HG02678 (cell line): ENCODE data around the gene SLC8B1.
"Not testable (repeated sequence)": the region's sequence is repeated elsewhere in the genome, so short reads cannot be mapped to it uniquely, and the experiment has no call there.

ENCODE experiments used
- ATAC-seq: cut with Tn5 transposase; IDR thresholded peaks from one replicate; pipeline ENCODE4 v1.9.1; 2021; ENCODE audit warnings: mild to moderate bottlenecking, moderate library complexity; ENCODE audit not compliant: unreplicated experiment

SLC8B1 gene

DNA sequence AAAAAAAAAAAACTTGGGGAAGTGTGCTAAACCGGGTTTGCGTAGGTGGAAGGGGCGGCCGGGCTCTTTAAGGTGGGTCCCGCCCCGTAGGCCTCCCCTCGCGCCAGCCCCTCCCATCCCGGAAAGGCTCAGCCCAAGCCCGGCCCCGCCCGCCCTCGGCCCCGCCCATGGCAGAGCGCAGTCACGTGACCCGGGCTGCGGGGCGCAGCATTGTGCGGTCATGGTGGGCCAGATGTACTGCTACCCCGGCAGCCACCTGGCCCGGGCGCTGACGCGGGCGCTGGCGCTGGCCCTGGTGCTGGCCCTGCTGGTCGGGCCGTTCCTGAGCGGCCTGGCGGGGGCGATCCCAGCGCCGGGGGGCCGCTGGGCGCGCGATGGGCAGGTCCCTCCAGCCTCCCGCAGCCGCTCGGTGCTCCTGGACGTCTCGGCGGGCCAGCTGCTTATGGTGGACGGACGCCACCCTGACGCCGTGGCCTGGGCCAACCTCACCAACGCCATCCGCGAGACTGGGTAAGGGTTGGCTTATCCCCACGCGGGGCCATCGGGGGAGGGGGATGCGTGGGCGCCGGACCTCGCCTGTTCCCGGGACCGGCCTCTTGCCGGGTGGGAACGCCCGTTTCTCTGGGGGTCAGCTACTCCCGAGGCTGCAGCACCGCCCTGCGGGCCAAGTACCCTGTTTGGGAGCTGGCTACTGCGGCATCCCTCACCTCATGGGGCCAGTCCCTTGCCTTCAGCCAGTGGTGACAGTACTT lies 23.6 kb upstream of the SLC8B1 start, which contains the start of gene PLBD2:
TSS of gene PLBD2 (plus strand) at position 207 of the 752 bp plus-strand sequence. CDS start at position 221, 14 bp downstream.
- ATAC-seq, result peak; percentile 94

GRCh38 chr12:113354192-113354591 lies 19.3 kb upstream of the SLC8B1 start:
- ATAC-seq, result not testable (repeated sequence)

- ATAC-seq, result no peak
These were observed 16.2 kb upstream of the SLC8B1 start for GRCh38 chr12:113351089-113351488.

GRCh38 chr12:113348849-113349536 lies 14.1 kb upstream of the SLC8B1 start:
- ATAC-seq, result no peak

- no peak for ATAC-seq
These were observed 13.0 kb upstream of the SLC8B1 start for GRCh38 chr12:113347892-113348291.

- ATAC-seq, result no peak
These were observed 12.2 kb upstream of the SLC8B1 start for GRCh38 chr12:113347107-113347506.

GRCh38 chr12:113346353-113346752 lies 11.4 kb upstream of the SLC8B1 start:
- no peak for ATAC-seq

DNA sequence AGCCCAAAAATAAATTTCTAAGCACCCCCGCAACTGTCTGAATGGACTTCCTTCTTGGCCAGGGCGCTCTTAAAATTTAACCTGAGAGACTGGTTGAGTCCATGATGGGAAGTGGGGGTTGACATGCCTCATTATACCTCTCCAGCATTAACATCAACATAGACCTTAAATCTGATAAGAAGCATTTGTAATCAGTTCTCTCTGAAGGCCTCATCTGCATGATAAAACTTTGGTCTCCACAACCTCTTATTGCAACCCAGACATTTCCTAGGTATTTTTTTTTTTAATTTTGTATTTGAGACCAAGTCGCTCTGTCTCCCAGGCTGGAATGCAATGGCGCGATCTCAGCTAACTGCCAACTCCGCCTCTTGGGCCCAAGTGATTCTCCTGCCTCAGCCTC lies 10.4 kb upstream of the SLC8B1 start:
- ATAC-seq, result no peak

- ATAC-seq, result no peak
These were observed 6.6 kb upstream of the SLC8B1 start for GRCh38 chr12:113341535-113341934.

DNA sequence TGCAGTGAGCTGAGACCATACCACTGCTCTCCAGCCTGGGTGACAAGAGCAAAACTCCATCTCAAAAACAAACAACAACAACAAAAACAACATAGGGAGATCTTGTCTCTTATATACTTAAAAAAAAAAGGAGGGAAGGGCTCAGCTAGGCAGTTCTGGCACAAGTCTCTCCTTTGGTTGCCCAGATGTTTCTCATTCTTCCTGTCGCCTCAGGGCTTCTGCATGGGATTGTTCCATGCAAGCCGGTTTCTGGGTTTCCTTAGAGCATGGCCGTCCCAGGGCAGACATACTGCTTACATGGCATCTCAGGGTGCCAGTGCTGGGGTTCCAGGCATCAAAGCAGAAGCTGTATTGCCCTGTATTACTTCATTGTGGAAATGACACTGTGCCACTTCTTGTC lies 5.2 kb upstream of the SLC8B1 start:
- ATAC-seq, result no peak

- no peak for ATAC-seq
These were observed 4.6 kb upstream of the SLC8B1 start for GRCh38 chr12:113339540-113339939.

- peak; percentile 6 for ATAC-seq
These were observed 778 bp downstream of the SLC8B1 start for GRCh38 chr12:113333877-113334785.

DNA sequence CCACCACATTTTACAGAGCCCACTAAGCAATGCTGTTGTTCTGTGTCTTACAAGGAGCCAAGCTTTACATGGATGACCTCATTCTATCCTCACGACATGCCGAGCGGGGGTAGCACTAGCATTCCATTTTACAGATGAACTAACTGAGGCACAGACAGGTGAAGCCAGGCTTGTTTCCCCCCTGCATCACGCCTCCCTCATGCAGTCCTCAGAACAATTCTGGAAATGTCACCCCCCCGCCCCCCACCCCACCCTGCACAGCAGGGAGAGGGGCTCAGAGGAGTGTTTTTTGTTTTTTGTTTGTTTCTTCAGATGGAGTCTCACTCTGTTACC lies 1.5 kb downstream of the SLC8B1 start:
- ATAC-seq, result no peak

DNA sequence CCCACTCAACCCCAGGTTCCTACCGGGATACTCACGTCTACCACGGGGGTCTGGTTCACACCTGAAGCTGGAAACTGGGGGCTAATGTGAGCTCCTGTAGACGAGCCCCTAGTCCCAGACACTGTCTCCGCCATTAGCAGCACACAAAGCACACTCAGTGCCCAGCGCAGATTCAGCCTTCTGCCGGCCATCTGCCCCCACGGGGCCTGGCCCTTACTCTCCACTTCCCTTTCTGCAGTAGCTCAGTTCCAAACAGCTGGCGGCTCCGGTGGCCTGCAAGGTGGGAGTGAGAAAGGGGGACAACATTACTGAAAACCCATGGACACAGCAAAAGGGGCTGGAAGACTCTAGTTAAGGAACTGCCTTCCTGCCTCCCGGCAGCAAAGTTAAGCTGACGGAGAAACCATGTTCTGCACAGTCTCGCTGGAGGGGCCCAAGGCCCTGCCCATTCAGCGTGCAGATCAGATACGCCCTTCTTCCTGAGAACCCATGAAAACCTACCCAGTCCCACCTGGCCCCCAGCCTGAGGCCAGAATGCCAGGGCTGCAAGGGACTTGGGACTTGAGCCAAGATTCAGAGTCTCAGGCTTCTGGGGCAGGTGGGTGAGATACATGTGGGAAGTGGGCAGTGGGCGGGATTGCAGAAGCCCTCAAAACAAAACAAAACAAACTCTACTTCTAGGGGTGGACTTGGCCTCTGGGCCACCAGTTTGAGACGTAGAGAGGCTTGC lies 2.1 kb downstream of the SLC8B1 start:
- ATAC-seq, result no peak

- no peak for ATAC-seq
These were observed 4.4 kb downstream of the SLC8B1 start for GRCh38 chr12:113330505-113330904.

DNA sequence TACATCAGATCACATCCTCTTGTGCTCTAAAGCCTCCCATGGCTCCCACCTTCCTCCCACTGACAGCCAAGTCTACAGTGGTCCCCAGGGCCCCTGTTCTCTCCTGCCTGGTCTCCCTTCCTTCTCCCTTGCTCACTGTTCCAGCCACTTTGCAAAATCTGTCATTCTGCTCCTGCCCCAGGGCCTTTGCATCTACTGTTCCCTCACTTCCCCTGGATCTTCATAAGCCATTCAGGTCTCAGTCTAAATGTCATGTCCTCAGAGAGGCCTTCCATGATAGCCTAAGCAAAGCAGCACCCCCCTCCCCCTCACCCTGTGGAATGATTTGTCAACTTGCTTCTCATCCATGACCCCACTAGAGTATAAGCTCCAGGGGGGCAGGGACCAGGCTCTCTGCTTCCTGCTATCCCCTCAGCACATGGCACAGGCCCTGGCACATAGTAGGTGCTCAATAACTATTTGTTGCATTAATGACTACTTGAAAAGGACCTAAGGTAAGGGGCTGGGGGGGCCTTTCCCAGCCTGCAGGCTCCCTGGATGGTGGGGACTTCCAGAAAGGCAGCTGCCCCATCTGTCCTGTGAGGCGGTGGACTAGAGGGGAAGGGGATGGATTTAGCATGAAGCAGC lies 5.0 kb downstream of the SLC8B1 start:
- ATAC-seq, result no peak

DNA sequence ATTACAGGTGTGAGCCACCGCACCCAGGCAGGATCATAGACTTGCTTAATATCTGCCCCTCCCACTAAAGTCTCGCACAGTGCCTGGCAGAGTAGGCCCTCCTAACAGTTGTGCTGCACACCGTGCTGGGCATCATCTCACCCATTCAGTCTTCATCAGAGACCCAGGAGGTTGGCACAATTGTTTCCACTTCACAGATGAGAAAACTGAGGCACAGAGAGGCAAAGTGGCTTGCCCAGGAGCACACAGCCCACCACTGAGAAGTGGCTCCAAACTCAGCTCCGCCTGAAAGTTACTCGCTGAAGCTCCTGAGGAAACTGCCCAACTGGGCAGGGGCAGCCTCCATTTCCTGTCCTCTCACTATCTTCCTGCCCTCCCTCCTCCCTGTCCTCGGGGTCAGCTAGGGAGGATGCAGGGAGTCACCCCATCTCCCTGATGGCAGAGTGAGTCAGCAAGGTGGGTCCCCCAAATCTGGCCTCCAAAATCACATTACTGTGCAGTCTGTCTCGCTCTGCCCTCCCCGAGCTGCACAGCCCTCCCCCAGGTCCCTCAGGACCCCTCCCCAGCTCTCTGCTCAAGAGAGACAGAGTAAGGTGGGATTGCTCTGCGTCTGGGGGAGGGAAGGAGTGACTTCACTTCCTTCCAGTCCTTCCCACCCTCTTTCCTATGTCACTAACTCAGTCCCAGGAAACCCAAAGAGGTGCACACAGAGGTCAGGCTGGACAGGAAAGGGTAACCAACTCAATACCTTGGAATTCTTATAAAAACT lies 5.7 kb downstream of the SLC8B1 start:
- no peak for ATAC-seq

- ATAC-seq, result no peak
These were observed 6.5 kb downstream of the SLC8B1 start for GRCh38 chr12:113328368-113328889.

DNA sequence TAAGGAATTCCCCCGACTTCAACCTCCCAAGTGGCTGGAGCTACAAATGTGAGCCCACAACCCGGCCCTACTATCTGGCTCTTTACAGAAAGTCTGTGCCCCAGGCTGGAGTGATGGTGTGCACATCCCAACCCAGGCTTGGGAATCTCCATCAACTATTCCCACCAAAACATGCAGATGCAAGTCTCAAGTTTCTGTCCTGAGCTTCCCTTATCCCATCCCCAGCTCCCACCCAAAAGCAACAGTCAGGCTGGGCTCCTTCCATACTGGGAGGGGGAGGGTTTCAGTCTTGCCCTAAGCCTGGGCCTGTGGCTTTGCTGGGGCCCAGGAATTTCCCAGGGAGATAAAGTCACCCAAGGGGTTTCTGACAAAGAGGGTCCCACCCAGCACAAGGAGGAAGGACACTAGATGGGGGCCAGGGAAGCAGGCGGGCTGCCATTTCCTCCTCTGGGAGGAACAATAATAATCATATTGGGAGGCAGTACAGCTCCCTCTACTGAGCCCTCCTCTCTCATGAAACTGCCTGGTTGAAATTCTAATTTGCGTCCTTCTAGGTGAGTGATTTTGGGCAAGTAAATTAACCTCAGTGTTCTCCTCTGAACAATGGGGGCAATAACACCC lies 8.0 kb downstream of the SLC8B1 start:
- no peak for ATAC-seq
